ENCODE measurements around the gene FZD7. TPM values are rescaled to one million over a fixed set of nuclear protein-coding genes. Genes with fewer than 3 reads are reported as not detected.

The FZD7 gene
- total RNA-seq (2014; rRNA removed; shearing (Covaris generic)) = 8.6 and 10.8 TPM in 2 replicates

- peak; percentile 73 for DNase-seq (ENCODE audit: low spot score)
Measured at GRCh38 chr2:202033317-202034248, at the start of gene FZD7. FZD7 (plus strand) TSS chr2:202033855; CDS start chr2:202034648, 793 bp downstream.

- DNase-seq (ENCODE audit: low spot score) = no peak
Measured at GRCh38 chr2:201984333-201984732, 49.3 kb upstream of the FZD7 start.

GRCh38 chr2:201984800-201985525 is 48.7 kb upstream of the FZD7 start:
- no peak for DNase-seq (ENCODE audit: low spot score)

GRCh38 chr2:201985728-201986462 is 47.8 kb upstream of the FZD7 start:
- DNase-seq (ENCODE audit: low spot score) = no peak

GRCh38 chr2:201986463-201986735 is 47.3 kb upstream of the FZD7 start:
- no peak for DNase-seq (ENCODE audit: low spot score)

GRCh38 chr2:201987426-201987825 is 46.2 kb upstream of the FZD7 start:
- DNase-seq (ENCODE audit: low spot score) = no peak

- no peak for DNase-seq (ENCODE audit: low spot score)
Measured at GRCh38 chr2:201990069-201990468, 43.6 kb upstream of the FZD7 start.

GRCh38 chr2:201992960-201993359 is 40.7 kb upstream of the FZD7 start:
- no peak for DNase-seq (ENCODE audit: low spot score)

- DNase-seq (ENCODE audit: low spot score) = no peak
Measured at GRCh38 chr2:201994973-201995638, 38.5 kb upstream of the FZD7 start.

- no peak for DNase-seq (ENCODE audit: low spot score)
Measured at GRCh38 chr2:201996006-201996405, 37.6 kb upstream of the FZD7 start.

GRCh38 chr2:201996679-201997314 is 36.9 kb upstream of the FZD7 start:
- no peak for DNase-seq (ENCODE audit: low spot score)

GRCh38 chr2:201999279-201999678 is 34.4 kb upstream of the FZD7 start:
- DNase-seq (ENCODE audit: low spot score) = no peak

GRCh38 chr2:202001826-202002225 is 31.8 kb upstream of the FZD7 start:
- DNase-seq (ENCODE audit: low spot score) = no peak

GRCh38 chr2:202002381-202002780 is 31.3 kb upstream of the FZD7 start:
- DNase-seq (ENCODE audit: low spot score) = no peak

- DNase-seq (ENCODE audit: low spot score) = no peak
Measured at GRCh38 chr2:202005272-202005887, 28.3 kb upstream of the FZD7 start.

- DNase-seq (ENCODE audit: low spot score) = no peak
Measured at GRCh38 chr2:202006301-202006700, 27.4 kb upstream of the FZD7 start.

GRCh38 chr2:202007015-202007982 is 26.4 kb upstream of the FZD7 start:
- DNase-seq (ENCODE audit: low spot score) = no peak

GRCh38 chr2:202007983-202008354 is 25.7 kb upstream of the FZD7 start:
- no peak for DNase-seq (ENCODE audit: low spot score)

GRCh38 chr2:202009019-202009481 is 24.6 kb upstream of the FZD7 start:
- DNase-seq (ENCODE audit: low spot score) = no peak

GRCh38 chr2:202009581-202009980 is 24.1 kb upstream of the FZD7 start:
- no peak for DNase-seq (ENCODE audit: low spot score)
